Hematopoietic multipotent progenitor cell treated with erythropoietin and hydrocortisone succinate and interleukin-3 and kit ligand, for 15 days (in vitro differentiated cells): ENCODE data around the gene IL10RA.
A peak's percentile ranks its signal among the peaks of the same experiment; 100 is the strongest.

Experiments used
- DNase-seq: peaks from one replicate; pipeline ENCODE4 v3.0.0-alpha.2; 2015; ENCODE audit warnings: low spot score

IL10RA gene

GRCh38 chr11:117992620-117993019 lies 6.4 kb downstream of the IL10RA start:
- no peak for DNase-seq

- no peak for DNase-seq
Observed at GRCh38 chr11:117993988-117994745, 8.0 kb downstream of the IL10RA start.

GRCh38 chr11:117995472-117995871 lies 9.3 kb downstream of the IL10RA start:
- DNase-seq: no peak

GRCh38 chr11:117996058-117996457 lies 9.9 kb downstream of the IL10RA start:
- DNase-seq: no peak

- DNase-seq: no peak
Observed at GRCh38 chr11:117997406-117997805, 11.2 kb downstream of the IL10RA start.

- DNase-seq: no peak
Observed at GRCh38 chr11:117997823-117998579, 11.8 kb downstream of the IL10RA start.

GRCh38 chr11:117998664-117999353 lies 12.6 kb downstream of the IL10RA start:
- DNase-seq: no peak

- DNase-seq: no peak
Observed at GRCh38 chr11:117999354-117999993, 13.3 kb downstream of the IL10RA start.

GRCh38 chr11:118000067-118000849 lies 14.1 kb downstream of the IL10RA start:
- DNase-seq: no peak

GRCh38 chr11:118000850-118001228 lies 14.6 kb downstream of the IL10RA start:
- no peak for DNase-seq

GRCh38 chr11:118001494-118001971 lies 15.3 kb downstream of the IL10RA start:
- DNase-seq: peak; percentile 55

- peak; percentile 71 for DNase-seq
Observed at GRCh38 chr11:118002010-118002540, 15.9 kb downstream of the IL10RA start.

- no peak for DNase-seq
Observed at GRCh38 chr11:118002541-118003423, 16.6 kb downstream of the IL10RA start.

GRCh38 chr11:118003456-118003855 lies 17.3 kb downstream of the IL10RA start:
- no peak for DNase-seq

GRCh38 chr11:118004543-118005223 lies 18.5 kb downstream of the IL10RA start:
- DNase-seq: no peak

GRCh38 chr11:118005224-118006152 lies 19.3 kb downstream of the IL10RA start:
- DNase-seq: no peak

- no peak for DNase-seq
Observed at GRCh38 chr11:118006153-118006534, 19.9 kb downstream of the IL10RA start.

- DNase-seq: no peak
Observed at GRCh38 chr11:118007040-118007439, 20.8 kb downstream of the IL10RA start.
